ENCODE results near the gene GLIS2. TPM values are rescaled to one million over a fixed set of nuclear protein-coding genes. Genes with fewer than 3 reads are reported as not detected.
A peak's percentile ranks its signal among the peaks of the same experiment; 100 is the strongest.

The GLIS2 gene
- total RNA-seq, 1 experiment from 2014 or later: 18.2 TPM

DNA sequence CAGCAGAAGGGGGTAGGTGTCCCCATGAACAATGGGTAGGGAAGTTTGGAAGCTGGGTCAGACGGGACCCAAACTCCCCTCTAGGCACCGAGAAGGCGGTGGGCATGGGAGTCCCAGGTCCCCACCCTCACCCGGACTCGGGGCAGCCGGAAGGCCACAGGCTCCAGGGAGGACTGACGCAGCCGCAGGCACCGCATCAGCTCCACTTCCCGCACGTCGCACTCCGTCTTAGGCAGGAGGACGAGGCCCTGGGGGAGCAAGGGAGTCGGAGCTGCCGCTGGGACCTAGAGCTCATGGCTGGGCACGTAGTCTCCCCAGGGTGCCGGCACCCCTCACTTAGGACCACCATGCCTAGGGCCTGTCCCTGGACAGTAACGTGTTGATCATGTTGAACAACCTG, 42.4 kb downstream of the GLIS2 start:
- Histone ChIP-seq H3K79me2 (ENCODE audit: insufficient read depth, low read length) (no peaks in the 10 kb centered on the region), H3K9me3 (ENCODE audit: control insufficient read depth in 1 of 2, insufficient read depth in 1 of 2, low read depth in 1 of 2, low read length in 2 of 2) (no peaks in the 10 kb centered on the region), H3K9me2 (ENCODE audit: insufficient read depth) (no peaks in the 10 kb centered on the region), H2AFZ (ENCODE audit: low read depth, low read length, poor library complexity, severe bottlenecking) (no peak overlapping the region), H4K20me1 (ENCODE audit: insufficient read depth) (no peaks in the 10 kb centered on the region), H3K4me1 (ENCODE audit: control insufficient read depth in 1 of 2, insufficient read depth in 2 of 2, low read length in 2 of 2) (peaks cover 6 to 12% of the 10 kb centered on the region in 2 experiments), H3K27me3 (ENCODE audit: insufficient read depth, low read length) (no peaks in the 10 kb centered on the region), H3K27ac (ENCODE audit: low read depth, low read length) (no peak overlapping the region), H3K36me3 (ENCODE audit: control insufficient read depth in 1 of 2, insufficient read depth in 2 of 2, low read length in 2 of 2) (no peaks in the 10 kb centered on the region; a peak in 1 of 4 replicates), H3K9ac (ENCODE audit: low read length) (no peak overlapping the region), H3K4me3 (replicated peaks in 1 of 2; ENCODE audit: low read depth in 1 of 2, low read length in 2 of 2) (no peak overlapping the region), H3K4me2 (ENCODE audit: low read length) (no peak overlapping the region)
- POLR2A ChIA-PET: no interaction called here
- CTCF ChIA-PET: interaction anchor here (4.4 kb wide), 1 partner anchor 45 kb away, joined by 52 read pairs; no protein-coding TSS in a partner anchor
- ATAC-seq (no peak), DNase-seq (ENCODE audit: low read depth, low spot score) (no peak)
- RAD21 ChIA-PET (ENCODE audit: low non-redundant PET in 1 of 2, low total read pairs in 2 of 2, uncharacterized antibody in 2 of 2, unreplicated experiment in 2 of 2): no interaction called here
- no peak for TF ChIP-seq SRF (IDR thresholded peaks at IDR 0.05; ENCODE audit: low read depth)
- no peak for TF ChIP-seq TCF7L2 (IDR thresholded peaks at IDR 0.05; ENCODE audit: borderline replicate concordance, extremely low read depth, insufficient read depth, insufficient read length)
- no peak for TF ChIP-seq ELF1 (IDR thresholded peaks at IDR 0.05; ENCODE audit: borderline replicate concordance, low read depth)
- BruUV-seq (replicated peaks): no TSS peak
- intact Hi-C loops (cut with micrococcal nuclease): no loop called here

DNA sequence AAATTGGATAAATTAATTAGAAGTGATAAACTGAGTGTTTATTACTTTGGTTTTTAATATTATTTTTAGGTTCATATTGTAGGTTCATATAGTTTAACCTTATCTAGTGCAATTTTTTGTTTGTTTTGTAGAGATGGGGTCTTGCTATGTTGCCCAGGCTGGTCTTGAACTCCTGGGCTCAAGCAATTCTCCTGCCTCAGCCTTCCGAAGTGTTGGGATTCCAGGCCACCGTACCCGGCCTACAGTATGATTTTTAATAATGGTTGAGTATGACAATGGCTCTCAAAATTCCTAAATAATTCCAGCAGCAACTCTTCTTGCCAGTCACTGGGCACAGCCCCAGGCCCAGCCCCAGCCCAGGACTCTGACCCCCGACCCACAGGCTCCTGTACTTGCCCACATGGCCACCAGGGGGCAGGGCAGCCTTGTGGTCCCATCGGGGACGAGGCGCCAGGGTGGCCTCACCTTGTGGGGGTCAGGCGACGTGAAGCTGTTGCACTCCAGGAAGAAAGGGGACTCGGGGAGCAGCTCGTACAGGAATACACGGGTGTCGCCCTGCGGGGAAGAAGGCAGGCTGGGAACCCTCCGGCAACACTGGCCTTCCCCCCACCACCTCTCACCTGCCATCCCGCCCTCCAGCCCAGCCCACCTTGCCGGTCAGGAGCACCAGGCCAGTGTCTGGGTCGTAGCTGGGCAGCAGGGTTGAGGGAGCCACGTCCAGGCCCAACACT, 43.1 kb downstream of the GLIS2 start:
- no peaks in the 10 kb centered on the region for H3K9me2 ChIP-seq (ENCODE audit: insufficient read depth)
- CTCF ChIA-PET: interaction anchor here (0.7 to 4.4 kb wide), 4 partner anchors 10 to 44 kb away, joined by 3 to 52 read pairs (median 4); no protein-coding TSS in a partner anchor
- H3K4me2 ChIP-seq (ENCODE audit: low read length): no peak overlapping the region
- H3K27ac ChIP-seq (ENCODE audit: low read depth, low read length): no peak overlapping the region
- no peak overlapping the region for H3K9ac ChIP-seq (ENCODE audit: low read length)
- DNase-seq (ENCODE audit: low read depth, low spot score): no peak
- no peaks in the 10 kb centered on the region for H3K27me3 ChIP-seq (ENCODE audit: insufficient read depth, low read length)
- H3K4me1 ChIP-seq (ENCODE audit: control insufficient read depth in 1 of 2, insufficient read depth in 2 of 2, low read length in 2 of 2): peaks cover 6 to 12% of the 10 kb centered on the region in 2 experiments
- H3K79me2 ChIP-seq (ENCODE audit: insufficient read depth, low read length): no peaks in the 10 kb centered on the region
- H2AFZ ChIP-seq (ENCODE audit: low read depth, low read length, poor library complexity, severe bottlenecking): no peak overlapping the region
- intact Hi-C loops (cut with micrococcal nuclease): loop anchor here (1.0 kb wide), 1 partner anchor 43 kb away; no protein-coding TSS in a partner anchor
- no peak for TF ChIP-seq CBX3 (IDR thresholded peaks at IDR 0.05; ENCODE audit: low read depth)
- TF ChIP-seq RAD21 (IDR thresholded peaks at IDR 0.05; ENCODE audit: low read depth): peak; percentile 95
- no peak for TF ChIP-seq ZFX (IDR thresholded peaks at IDR 0.05)
- TF ChIP-seq SRF (IDR thresholded peaks at IDR 0.05; ENCODE audit: low read depth): no peak
- TF ChIP-seq EZH2 (IDR thresholded peaks at IDR 0.05): no peak
- TF ChIP-seq, protein P1, sequence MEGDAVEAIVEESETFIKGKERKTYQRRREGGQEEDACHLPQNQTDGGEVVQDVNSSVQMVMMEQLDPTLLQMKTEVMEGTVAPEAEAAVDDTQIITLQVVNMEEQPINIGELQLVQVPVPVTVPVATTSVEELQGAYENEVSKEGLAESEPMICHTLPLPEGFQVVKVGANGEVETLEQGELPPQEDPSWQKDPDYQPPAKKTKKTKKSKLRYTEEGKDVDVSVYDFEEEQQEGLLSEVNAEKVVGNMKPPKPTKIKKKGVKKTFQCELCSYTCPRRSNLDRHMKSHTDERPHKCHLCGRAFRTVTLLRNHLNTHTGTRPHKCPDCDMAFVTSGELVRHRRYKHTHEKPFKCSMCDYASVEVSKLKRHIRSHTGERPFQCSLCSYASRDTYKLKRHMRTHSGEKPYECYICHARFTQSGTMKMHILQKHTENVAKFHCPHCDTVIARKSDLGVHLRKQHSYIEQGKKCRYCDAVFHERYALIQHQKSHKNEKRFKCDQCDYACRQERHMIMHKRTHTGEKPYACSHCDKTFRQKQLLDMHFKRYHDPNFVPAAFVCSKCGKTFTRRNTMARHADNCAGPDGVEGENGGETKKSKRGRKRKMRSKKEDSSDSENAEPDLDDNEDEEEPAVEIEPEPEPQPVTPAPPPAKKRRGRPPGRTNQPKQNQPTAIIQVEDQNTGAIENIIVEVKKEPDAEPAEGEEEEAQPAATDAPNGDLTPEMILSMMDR (IDR thresholded peaks at IDR 0.05 in 2 of 3, conservative IDR thresholded peaks at IDR 0.05 in 1 of 3; ENCODE audit: borderline replicate concordance in 1 of 3, insufficient read depth in 1 of 3, low read depth in 2 of 3, low read length in 2 of 3): peak; percentile 92 to 94 (median 92)
- TF ChIP-seq CEBPB (IDR thresholded peaks at IDR 0.05; ENCODE audit: low read depth): no peak
- TF ChIP-seq TCF7L2 (IDR thresholded peaks at IDR 0.05; ENCODE audit: borderline replicate concordance, extremely low read depth, insufficient read depth, insufficient read length): no peak
- no peak for TF ChIP-seq EZH2phosphoT487 (IDR thresholded peaks at IDR 0.05; ENCODE audit: borderline replicate concordance)
- no peaks in the 10 kb centered on the region for H4K20me1 ChIP-seq (ENCODE audit: insufficient read depth)
- POLR2A ChIA-PET: no interaction called here
- no peak overlapping the region for H3K4me3 ChIP-seq (replicated peaks in 1 of 2; ENCODE audit: low read depth in 1 of 2, low read length in 2 of 2)
- no peaks in the 10 kb centered on the region; a peak in 1 of 4 replicates for H3K36me3 ChIP-seq (ENCODE audit: control insufficient read depth in 1 of 2, insufficient read depth in 2 of 2, low read length in 2 of 2)
- BruUV-seq (replicated peaks): no TSS peak
- RAD21 ChIA-PET (ENCODE audit: low non-redundant PET in 1 of 2, low total read pairs in 2 of 2, uncharacterized antibody in 2 of 2, unreplicated experiment in 2 of 2): interaction anchor here (1.0 to 1.8 kb wide), 3 partner anchors 15 to 44 kb away, joined by 3 to 13 read pairs (median 9); no protein-coding TSS in a partner anchor
- peak; percentile 63 for ATAC-seq
- no peaks in the 10 kb centered on the region for H3K9me3 ChIP-seq (ENCODE audit: control insufficient read depth in 1 of 2, insufficient read depth in 1 of 2, low read depth in 1 of 2, low read length in 2 of 2)
